Loucy (cell line): ENCODE data around the gene SNCAIP.

Experiments
- EZH2phosphoT487 ChIP-seq: fragments of 200-600 bp; IDR thresholded peaks from 2 replicates; pipeline ENCODE4 v1.6.1; 2018; ENCODE audit warnings: antibody characterized with exemption, mild to moderate bottlenecking, moderate library complexity, borderline replicate concordance
- TF ChIP-seq, protein P1 (sequence below): fragments of 200-600 bp; sonication (generic); conservative IDR thresholded peaks from 2 replicates; pipeline ENCODE4 v1.5.1; 2014; ENCODE audit warnings: mild to moderate bottlenecking, antibody characterized with exemption, low read length

DNA sequence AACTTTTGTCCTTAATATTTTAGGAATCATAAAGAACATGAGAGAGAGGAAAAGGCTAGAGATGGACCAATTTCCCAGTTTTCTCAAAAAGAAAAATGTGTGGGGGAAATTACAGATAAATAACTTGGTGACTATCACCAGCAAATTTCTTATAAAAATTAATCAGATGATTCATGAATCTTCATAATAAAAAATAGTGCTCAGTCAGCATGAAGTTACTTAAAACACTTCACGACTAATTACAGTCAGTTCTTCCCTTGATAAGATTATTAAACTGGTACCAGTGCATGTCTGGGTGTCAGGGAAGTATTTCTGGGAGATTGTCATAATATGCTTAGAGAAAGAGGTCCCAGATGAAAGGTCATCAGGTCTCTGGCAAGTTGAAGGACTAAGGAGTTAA is 133.0 kb downstream of the SNCAIP start:
- TF ChIP-seq, protein P1, sequence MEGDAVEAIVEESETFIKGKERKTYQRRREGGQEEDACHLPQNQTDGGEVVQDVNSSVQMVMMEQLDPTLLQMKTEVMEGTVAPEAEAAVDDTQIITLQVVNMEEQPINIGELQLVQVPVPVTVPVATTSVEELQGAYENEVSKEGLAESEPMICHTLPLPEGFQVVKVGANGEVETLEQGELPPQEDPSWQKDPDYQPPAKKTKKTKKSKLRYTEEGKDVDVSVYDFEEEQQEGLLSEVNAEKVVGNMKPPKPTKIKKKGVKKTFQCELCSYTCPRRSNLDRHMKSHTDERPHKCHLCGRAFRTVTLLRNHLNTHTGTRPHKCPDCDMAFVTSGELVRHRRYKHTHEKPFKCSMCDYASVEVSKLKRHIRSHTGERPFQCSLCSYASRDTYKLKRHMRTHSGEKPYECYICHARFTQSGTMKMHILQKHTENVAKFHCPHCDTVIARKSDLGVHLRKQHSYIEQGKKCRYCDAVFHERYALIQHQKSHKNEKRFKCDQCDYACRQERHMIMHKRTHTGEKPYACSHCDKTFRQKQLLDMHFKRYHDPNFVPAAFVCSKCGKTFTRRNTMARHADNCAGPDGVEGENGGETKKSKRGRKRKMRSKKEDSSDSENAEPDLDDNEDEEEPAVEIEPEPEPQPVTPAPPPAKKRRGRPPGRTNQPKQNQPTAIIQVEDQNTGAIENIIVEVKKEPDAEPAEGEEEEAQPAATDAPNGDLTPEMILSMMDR: no peak
- no peak for TF ChIP-seq EZH2phosphoT487
